GM12875 (cell line): ENCODE data around the gene KCNIP4.

Experiments used
- H3K4me3 ChIP-seq: one replicate; pipeline ENCODE4 v1.5.1; 2011; ENCODE audit warnings: low read depth, low read length, control low read depth
- TF ChIP-seq, protein P1 (sequence below): IDR thresholded peaks from 2 replicates; pipeline ENCODE4 v1.5.1; 2011; ENCODE audit warnings: low read depth, mild to moderate bottlenecking, control low read depth, inconsistent platforms, low read length, moderate library complexity, borderline replicate concordance; ENCODE audit not compliant: insufficient read depth

Gene KCNIP4

DNA sequence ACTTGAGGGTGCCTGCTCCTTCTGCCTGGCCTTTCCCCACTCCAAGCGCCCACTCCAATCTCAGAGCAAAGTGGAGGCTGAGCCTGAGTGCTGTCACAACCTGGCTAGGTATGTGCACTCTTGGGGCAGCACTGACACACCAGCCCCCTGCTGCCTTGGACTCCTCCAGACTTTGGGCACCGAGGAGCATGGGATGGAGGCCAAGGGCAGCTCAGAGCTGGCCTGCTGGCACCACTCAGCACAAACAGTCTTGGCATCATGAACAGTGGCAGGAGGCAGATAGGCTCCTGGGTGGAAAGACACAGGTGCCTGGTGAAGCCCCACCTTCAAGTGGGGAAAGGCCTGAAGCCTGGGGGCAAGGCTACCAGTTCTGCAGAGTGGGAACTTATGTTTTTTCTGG is 91.8 kb downstream of the KCNIP4 start:
- no peak overlapping the region for H3K4me3 ChIP-seq
- TF ChIP-seq, protein P1, sequence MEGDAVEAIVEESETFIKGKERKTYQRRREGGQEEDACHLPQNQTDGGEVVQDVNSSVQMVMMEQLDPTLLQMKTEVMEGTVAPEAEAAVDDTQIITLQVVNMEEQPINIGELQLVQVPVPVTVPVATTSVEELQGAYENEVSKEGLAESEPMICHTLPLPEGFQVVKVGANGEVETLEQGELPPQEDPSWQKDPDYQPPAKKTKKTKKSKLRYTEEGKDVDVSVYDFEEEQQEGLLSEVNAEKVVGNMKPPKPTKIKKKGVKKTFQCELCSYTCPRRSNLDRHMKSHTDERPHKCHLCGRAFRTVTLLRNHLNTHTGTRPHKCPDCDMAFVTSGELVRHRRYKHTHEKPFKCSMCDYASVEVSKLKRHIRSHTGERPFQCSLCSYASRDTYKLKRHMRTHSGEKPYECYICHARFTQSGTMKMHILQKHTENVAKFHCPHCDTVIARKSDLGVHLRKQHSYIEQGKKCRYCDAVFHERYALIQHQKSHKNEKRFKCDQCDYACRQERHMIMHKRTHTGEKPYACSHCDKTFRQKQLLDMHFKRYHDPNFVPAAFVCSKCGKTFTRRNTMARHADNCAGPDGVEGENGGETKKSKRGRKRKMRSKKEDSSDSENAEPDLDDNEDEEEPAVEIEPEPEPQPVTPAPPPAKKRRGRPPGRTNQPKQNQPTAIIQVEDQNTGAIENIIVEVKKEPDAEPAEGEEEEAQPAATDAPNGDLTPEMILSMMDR: no peak

DNA sequence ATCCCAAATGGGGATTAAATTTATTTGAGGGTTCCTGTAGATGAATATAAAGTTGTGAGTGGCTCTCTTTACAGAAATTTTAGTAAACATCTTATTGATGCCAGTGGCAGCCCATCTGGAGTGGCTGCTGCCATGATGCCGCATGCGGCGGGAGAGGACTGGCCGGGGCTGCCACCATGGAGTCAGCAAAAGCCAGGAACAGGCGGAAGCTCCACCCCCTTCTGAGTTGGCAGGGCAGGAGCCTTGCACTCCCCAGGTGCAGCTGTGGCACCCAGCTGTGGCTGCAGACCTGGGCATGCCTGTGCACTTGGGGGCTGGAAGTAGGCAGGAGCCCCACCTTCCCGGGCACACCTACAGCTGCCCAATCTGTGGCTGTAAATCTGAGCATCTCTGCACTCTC is 92.3 kb downstream of the KCNIP4 start:
- TF ChIP-seq, protein P1: no peak
- no peak overlapping the region for H3K4me3 ChIP-seq

DNA sequence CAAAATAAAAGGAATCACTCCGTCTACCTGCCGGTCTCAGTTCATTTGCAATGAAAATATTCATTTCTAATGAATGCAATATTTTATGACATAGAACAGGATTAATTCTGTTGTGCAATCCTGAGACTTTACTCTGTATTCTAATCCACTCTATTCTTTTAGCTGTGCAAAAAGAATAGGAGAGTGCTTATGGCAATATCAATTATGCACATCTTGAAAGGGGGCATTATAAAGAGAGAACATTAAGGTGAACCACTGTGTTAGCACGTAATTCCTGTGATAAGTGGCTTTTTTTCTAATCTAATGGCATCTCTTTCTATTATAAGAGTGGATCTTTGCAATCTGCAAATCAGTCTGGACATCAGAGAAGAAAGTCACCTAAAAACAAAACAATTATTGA is 99.5 kb downstream of the KCNIP4 start:
- TF ChIP-seq, protein P1: no peak
- H3K4me3 ChIP-seq: no peak overlapping the region

DNA sequence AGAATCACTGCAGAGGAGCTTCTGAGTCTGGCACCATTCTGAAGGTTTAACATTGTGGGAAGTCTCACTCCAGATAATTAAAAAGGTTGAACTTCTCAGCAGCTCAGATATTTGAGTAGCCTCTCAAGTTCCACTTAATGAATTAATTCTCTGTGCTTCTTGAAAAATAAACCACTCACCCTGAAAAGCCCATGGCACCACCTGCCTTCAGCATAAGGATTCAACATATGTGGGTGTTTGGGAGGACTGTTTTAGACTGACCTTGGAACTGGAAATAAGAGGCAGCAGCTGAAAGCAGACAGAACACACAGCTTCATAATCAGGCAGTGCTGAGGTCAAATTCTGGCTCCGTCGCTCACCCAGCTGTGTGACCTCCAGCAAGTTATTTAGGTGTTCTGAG is 100.6 kb downstream of the KCNIP4 start:
- TF ChIP-seq, protein P1: no peak
- no peak overlapping the region for H3K4me3 ChIP-seq

DNA sequence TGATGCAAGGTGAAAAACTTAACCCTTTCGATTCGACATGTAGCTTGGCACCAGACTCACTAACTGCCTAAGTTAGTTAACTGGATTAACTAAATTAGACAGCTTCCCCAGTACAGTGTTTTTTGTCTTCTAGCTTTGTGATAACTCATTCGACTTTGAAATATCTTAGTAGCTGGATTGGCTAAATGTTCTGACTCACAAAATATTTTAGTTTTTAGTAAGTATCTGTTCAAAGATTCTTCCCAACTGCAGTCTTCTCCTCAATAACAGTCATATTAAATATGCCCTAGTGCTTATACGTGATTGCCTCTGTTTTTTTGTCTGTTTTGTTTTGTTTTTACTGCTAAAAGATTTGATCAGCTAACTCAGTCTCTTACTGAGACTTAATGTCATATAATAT is 102.9 kb downstream of the KCNIP4 start:
- no peak overlapping the region for H3K4me3 ChIP-seq
- TF ChIP-seq, protein P1: no peak

DNA sequence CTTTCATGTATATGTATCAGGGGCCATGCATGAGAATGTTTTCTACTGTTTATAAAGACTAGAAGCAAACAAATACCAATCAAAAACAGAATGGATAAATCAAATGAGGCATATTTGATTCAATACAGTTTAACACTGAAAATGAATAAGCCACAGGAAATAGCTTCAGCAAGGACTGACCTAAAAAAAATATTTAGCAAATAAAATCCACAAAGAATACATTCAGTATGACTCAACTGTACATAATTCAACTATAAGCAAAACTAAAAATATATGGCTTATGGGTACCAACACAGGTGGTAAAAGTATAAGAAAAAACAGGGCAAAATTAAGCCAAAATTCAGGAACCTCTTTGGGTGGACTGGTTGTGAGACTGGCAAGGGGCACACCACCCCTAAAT is 112.9 kb downstream of the KCNIP4 start:
- TF ChIP-seq, protein P1: no peak

DNA sequence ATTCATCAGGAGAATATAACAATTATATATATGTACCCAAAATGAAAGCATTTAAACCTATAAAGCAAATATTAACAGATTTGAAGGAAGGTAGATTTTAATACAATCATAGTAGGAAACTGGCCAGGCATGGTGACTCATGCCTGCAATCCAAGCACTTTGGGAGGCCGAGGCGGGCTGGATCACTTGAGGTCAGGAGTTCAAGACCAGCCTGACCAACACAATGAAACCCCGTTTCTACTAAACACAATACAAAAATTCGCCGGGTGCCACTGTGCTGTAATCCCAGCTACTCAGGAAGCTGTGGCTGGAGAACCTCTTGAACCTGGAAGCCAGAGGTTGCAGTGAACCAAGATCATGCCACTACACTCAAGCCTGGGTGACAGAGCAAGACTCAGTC is 118.3 kb downstream of the KCNIP4 start:
- TF ChIP-seq, protein P1: no peak
- H3K4me3 ChIP-seq: no peak overlapping the region

More for the DNA sequence above, 112.9 kb downstream of the KCNIP4 start:
- no peak overlapping the region for H3K4me3 ChIP-seq
